HG03097 (cell line): ENCODE measurements around the gene DDX49.

Experiments used
- ATAC-seq: cut with Tn5 transposase; IDR thresholded peaks from one replicate; pipeline ENCODE4 v1.9.1; 2021; ENCODE audit not compliant: unreplicated experiment, low FRiP score

DDX49 gene

GRCh38 chr19:18967358-18968146, 48.0 kb downstream of the DDX49 start:
- no peak for ATAC-seq

- ATAC-seq = no peak
Measured at GRCh38 chr19:18969931-18970659, 50.6 kb downstream of the DDX49 start.

- no peak for ATAC-seq
Measured at GRCh38 chr19:18972301-18972811, 52.8 kb downstream of the DDX49 start.

GRCh38 chr19:18972851-18973250, 53.3 kb downstream of the DDX49 start:
- no peak for ATAC-seq

GRCh38 chr19:18975011-18975410, 55.5 kb downstream of the DDX49 start:
- ATAC-seq = no peak

GRCh38 chr19:18975869-18976268, 56.4 kb downstream of the DDX49 start:
- no peak for ATAC-seq
